Ishikawa (cell line): ENCODE results near the gene SMIM1.

Experiments used
- CEBPB ChIP-seq: IDR thresholded peaks from 2 replicates; pipeline ENCODE4 v1.6.1; 2012
- CREB1 ChIP-seq: IDR thresholded peaks from 2 replicates; pipeline ENCODE4 v1.6.1; 2012; ENCODE audit warnings: low read depth
- EGR1 ChIP-seq: IDR thresholded peaks from 2 replicates; pipeline ENCODE4 v1.6.1; 2012
- EP300 ChIP-seq: IDR thresholded peaks from 2 replicates; pipeline ENCODE4 v1.6.1; 2012; ENCODE audit warnings: borderline replicate concordance
- FOXM1 ChIP-seq: IDR thresholded peaks from 2 replicates; pipeline ENCODE4 v1.6.1; 2012; ENCODE audit warnings: low read depth, borderline replicate concordance
- MAX ChIP-seq: IDR thresholded peaks from 2 replicates; pipeline ENCODE4 v1.6.1; 2012
- NFIC ChIP-seq: IDR thresholded peaks from 2 replicates; pipeline ENCODE4 v1.6.1; 2012
- RAD21 ChIP-seq: IDR thresholded peaks from 2 replicates; pipeline ENCODE4 v1.6.1; 2012; ENCODE audit warnings: low read depth
- REST ChIP-seq: IDR thresholded peaks from 2 replicates; pipeline ENCODE4 v1.6.1; 2012; ENCODE audit warnings: low read depth, mild to moderate bottlenecking
- TAF1 ChIP-seq: IDR thresholded peaks from 2 replicates; pipeline ENCODE4 v1.6.1; 2012; ENCODE audit warnings: low read depth, mild to moderate bottlenecking
- TCF12 ChIP-seq: IDR thresholded peaks from 2 replicates; pipeline ENCODE4 v1.6.1; 2012; ENCODE audit warnings: low read depth
- TEAD4 ChIP-seq: IDR thresholded peaks from 2 replicates; pipeline ENCODE4 v1.6.1; 2012
- YY1 ChIP-seq: IDR thresholded peaks from 2 replicates; pipeline ENCODE4 v1.6.1; 2012; ENCODE audit warnings: low read depth
- ZBTB7A ChIP-seq: IDR thresholded peaks from 2 replicates; pipeline ENCODE4 v1.6.1; 2012; ENCODE audit warnings: low read depth
- TF ChIP-seq, protein P1 (sequence below): IDR thresholded peaks from 2 replicates; pipeline ENCODE4 v1.6.1; 2012

The SMIM1 gene

DNA sequence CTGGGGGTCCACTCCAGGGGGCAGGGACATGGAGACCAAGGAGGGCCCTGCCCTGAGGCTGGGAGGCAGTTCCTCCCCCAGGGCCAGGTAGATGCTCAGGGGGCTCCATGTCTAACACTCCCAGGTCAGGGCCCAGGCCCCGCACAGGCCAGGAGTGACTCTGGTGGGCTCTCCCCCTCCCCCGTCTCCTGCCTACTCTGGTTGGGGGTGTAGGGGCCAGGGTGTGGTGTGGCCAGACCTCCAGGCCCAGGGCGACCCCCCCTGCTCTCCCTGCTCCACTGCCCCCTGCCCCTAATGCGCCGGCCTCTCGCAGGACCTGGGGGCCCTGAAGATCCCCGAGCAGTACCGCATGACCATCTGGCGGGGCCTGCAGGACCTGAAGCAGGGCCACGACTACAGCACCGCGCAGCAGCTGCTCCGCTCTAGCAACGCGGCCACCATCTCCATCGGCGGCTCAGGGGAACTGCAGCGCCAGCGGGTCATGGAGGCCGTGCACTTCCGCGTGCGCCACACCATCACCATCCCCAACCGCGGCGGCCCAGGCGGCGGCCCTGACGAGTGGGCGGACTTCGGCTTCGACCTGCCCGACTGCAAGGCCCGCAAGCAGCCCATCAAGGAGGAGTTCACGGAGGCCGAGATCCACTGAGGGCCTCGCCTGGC is 40.0 kb upstream of the SMIM1 start:
- TF ChIP-seq CEBPB, result no peak
- no peak for TF ChIP-seq EGR1

DNA sequence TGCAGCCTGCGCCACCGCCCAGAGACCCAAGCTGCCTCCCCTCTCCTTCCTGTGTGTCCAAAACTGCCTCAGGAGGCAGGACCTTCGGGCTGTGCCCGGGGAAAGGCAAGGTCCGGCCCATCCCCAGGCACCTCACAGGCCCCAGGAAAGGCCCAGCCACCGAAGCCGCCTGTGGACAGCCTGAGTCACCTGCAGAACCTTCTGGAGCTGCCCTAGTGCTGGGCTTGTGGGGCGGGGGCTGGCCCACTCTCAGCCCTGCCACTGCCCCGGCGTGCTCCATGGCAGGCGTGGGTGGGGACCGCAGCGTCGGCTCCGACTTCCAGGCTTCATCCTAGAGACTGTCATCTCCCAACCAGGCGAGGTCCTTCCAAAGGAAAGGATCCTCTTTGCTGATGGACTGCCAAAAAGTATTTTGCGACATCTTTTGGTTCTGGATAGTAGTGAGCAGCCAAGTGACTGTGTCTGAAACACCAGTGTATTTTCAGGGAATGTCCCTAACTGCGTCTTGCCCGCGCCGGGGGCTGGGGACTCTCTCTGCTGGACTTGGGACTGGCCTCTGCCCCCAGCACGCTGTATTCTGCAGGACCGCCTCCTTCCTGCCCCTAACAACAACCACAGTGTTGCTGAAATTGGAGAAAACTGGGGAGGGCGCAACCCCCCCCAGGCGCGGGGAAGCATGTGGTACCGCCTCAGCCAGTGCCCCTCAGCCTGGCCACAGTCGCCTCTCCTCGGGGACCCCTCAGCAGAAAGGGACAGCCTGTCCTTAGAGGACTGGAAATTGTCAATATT is 39.3 kb upstream of the SMIM1 start:
- TF ChIP-seq, protein P1, sequence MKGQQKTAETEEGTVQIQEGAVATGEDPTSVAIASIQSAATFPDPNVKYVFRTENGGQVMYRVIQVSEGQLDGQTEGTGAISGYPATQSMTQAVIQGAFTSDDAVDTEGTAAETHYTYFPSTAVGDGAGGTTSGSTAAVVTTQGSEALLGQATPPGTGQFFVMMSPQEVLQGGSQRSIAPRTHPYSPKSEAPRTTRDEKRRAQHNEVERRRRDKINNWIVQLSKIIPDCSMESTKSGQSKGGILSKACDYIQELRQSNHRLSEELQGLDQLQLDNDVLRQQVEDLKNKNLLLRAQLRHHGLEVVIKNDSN, result no peak
- TF ChIP-seq MAX, result no peak
- TF ChIP-seq FOXM1, result no peak
- TF ChIP-seq REST, result no peak
- TF ChIP-seq EP300, result no peak
- TF ChIP-seq TAF1, result no peak
- no peak for TF ChIP-seq EGR1
- TF ChIP-seq CREB1, result no peak
- TF ChIP-seq YY1, result no peak
- TF ChIP-seq RAD21, result no peak

DNA sequence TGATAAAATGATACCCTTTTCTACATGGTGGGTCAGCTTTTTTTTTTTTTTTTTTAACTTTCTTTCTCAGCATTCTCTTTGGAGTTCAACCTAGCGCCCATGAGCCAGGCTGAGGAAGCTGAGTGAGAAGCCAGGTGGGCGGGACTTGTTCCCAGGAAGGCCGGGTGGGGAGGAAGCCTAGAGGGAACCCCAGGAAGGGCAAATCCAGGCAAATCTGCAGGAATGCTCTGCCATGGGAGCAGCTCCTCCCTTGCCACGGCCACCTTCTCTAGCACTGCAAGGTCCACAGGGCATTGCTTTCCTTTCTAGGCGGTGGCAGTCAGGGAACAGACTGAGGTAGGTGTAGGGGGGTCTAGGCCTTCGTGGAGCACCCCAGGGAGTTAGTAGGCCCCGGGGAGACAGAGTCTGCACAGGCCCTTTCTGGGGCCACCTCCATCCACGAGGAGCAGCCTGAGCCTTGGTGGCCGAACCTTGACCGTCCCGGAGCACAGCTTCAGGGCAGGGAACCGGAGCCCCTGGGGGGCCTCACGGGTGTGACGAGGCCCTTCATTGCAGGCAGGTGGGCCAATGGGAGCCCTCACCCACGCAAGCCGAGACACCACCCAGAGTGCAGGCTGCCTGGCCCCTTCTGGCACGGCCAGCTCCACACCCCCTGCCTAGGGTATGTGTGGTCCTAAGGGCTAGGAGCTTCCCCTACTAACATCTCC is 38.5 kb upstream of the SMIM1 start:
- no peak for TF ChIP-seq EGR1
- no peak for TF ChIP-seq TEAD4
- TF ChIP-seq, protein P1, result no peak
- no peak for TF ChIP-seq TAF1
- no peak for TF ChIP-seq CEBPB
- no peak for TF ChIP-seq RAD21
- no peak for TF ChIP-seq CREB1
- TF ChIP-seq FOXM1, result no peak
- no peak for TF ChIP-seq MAX
- TF ChIP-seq TCF12, result no peak
- no peak for TF ChIP-seq ZBTB7A

DNA sequence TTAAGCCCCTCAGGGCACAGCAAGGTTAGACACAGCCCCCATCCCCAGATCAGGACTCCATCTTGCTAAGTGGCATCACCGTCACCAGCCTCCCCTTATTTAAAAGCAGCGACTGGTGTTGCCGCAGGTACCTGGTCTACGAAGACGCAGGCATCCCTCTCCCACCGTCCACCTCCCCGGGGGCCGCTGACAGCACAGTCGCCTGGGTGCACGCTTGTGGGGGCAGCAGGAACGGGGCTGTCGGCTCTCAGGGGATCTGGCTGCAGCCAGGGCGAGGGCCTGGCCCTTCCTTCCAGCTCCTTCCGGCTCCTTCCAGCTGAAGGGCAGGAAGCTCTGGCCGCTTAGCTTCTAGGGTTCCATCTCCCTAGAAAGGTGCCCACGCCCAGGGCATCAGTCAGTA is 37.9 kb upstream of the SMIM1 start:
- TF ChIP-seq YY1 (no peak), FOXM1 (no peak), TAF1 (no peak), MAX (no peak), RAD21 (no peak), ZBTB7A (no peak), NFIC (no peak), CREB1 (no peak), TEAD4 (no peak), TCF12 (no peak), EGR1 (no peak), REST (no peak), CEBPB (no peak), EP300 (no peak)
- TF ChIP-seq, protein P1, result no peak
